IMR-90 (cell line): ENCODE results near the gene PRAC1. TPM values are rescaled to one million over a fixed set of nuclear protein-coding genes. Genes with fewer than 3 reads are reported as not detected.

Source experiments
- ATAC-seq: fragments of 200-7000 bp; cut with Tn5 transposase; 2 replicates; pipeline ENCODE4 v1.9.1; 2020; ENCODE audit warnings: low read depth, mild to moderate bottlenecking, moderate library complexity
- BruUV-seq: library from RNA; stranded (reverse); fragments of 400-500 nt; replicated peaks from 2 replicates; lab custom pipeline; 2021; lab: Mats Ljungman, UMichigan
- CTCF ChIA-PET: fragments of 300-600 bp; formaldehyde crosslinking; extraction: SDS; loops from one replicate; lab custom pipeline; 2021; ENCODE audit warnings: antibody characterized with exemption; lab: Yijun Ruan, JAX
- POLR2A ChIA-PET: fragments of 300-600 bp; sonication (Branson Sonifier 250); formaldehyde crosslinking; loops from one replicate; lab custom pipeline; 2022; ENCODE audit warnings: antibody characterized with exemption; ENCODE audit not compliant: unreplicated experiment; lab: Charles Lee
- DNase-seq: peaks from one replicate; pipeline ENCODE4 v3.0.0; 2013
- H2AFZ ChIP-seq: replicated peaks from 2 replicates; pipeline ENCODE3; 2013; ENCODE audit warnings: low read length, mild to moderate bottlenecking; ENCODE audit not compliant: poor library complexity
- H2AK5ac ChIP-seq: 2 replicates; pipeline ENCODE4 v1.6.1; 2013; ENCODE audit warnings: low read depth, low read length, inconsistent platforms
- H2AK9ac ChIP-seq: replicated peaks from 2 replicates; pipeline ENCODE3; 2013; ENCODE audit warnings: mild to moderate bottlenecking, low read depth, low read length, moderate library complexity; ENCODE audit not compliant: poor library complexity
- H2BK120ac ChIP-seq: 2 replicates; pipeline ENCODE4 v1.6.1; 2013; ENCODE audit warnings: low read depth, low read length, inconsistent platforms
- H2BK15ac ChIP-seq: 3 replicates; pipeline ENCODE4 v1.6.1; 2013; ENCODE audit warnings: low read depth, low read length, inconsistent platforms
- H2BK20ac ChIP-seq: 2 replicates; pipeline ENCODE4 v1.6.1; 2013; ENCODE audit warnings: low read depth, mild to moderate bottlenecking, inconsistent platforms, low read length, moderate library complexity
- H2BK5ac ChIP-seq: 2 replicates; pipeline ENCODE4 v1.6.1; 2013; ENCODE audit warnings: mild to moderate bottlenecking, low read depth, low read length, inconsistent platforms; ENCODE audit not compliant: poor library complexity, severe bottlenecking
- H3K14ac ChIP-seq: replicated peaks from 2 replicates; pipeline ENCODE4 v1.6.1; 2013; ENCODE audit warnings: low read depth, low read length, inconsistent platforms
- H3K18ac ChIP-seq: 2 replicates; pipeline ENCODE4 v1.6.1; 2013; ENCODE audit warnings: low read depth, low read length, control low read depth
- H3K23ac ChIP-seq: 2 replicates; pipeline ENCODE4 v1.6.1; 2013; ENCODE audit warnings: low read depth, low read length, inconsistent platforms
- H3K27ac ChIP-seq: 2 replicates; pipeline ENCODE4 v1.5.1; 2013; ENCODE audit warnings: mild to moderate bottlenecking, control low read depth, low read length; ENCODE audit not compliant: insufficient read depth
- H3K27me3 ChIP-seq: 2 replicates; pipeline ENCODE4 v1.6.1; 2013; ENCODE audit warnings: low read length; ENCODE audit not compliant: control insufficient read depth, insufficient read depth
- H3K36me3 ChIP-seq: 2 replicates; pipeline ENCODE4 v1.6.1; 2013; ENCODE audit warnings: low read length, mixed read lengths; ENCODE audit not compliant: control insufficient read depth, insufficient read depth
- H3K4ac ChIP-seq: 2 replicates; pipeline ENCODE4 v1.6.1; 2013; ENCODE audit warnings: low read depth, low read length, inconsistent platforms
- H3K4me1 ChIP-seq: 2 replicates; pipeline ENCODE4 v1.6.1; 2013; ENCODE audit warnings: low read length, mixed read lengths; ENCODE audit not compliant: control insufficient read depth, insufficient read depth
- H3K4me2 ChIP-seq: 2 replicates; pipeline ENCODE4 v1.6.1; 2013; ENCODE audit warnings: low read depth, mild to moderate bottlenecking, control low read depth, low read length, moderate library complexity
- H3K4me3 ChIP-seq: 2 replicates; pipeline ENCODE4 v1.5.1; 2013; ENCODE audit warnings: low read depth, mild to moderate bottlenecking, control low read depth, low read length, moderate library complexity; ENCODE audit not compliant: insufficient read depth
- H3K56ac ChIP-seq: 2 replicates; pipeline ENCODE4 v1.6.1; 2013; ENCODE audit warnings: low read length, inconsistent platforms; ENCODE audit not compliant: insufficient read depth; ENCODE audit errors: extremely low read depth
- H3K79me1 ChIP-seq, 2 experiments: 2 replicates each; pipeline ENCODE4 v1.6.1; 2013; ENCODE audit warnings: low read length in 2 of 2, inconsistent platforms in 1 of 2, low read depth in 1 of 2
- H3K9ac ChIP-seq: 2 replicates; pipeline ENCODE4 v1.6.1; 2013; ENCODE audit warnings: low read depth, low read length, control low read depth
- H3K9me1 ChIP-seq: 2 replicates; pipeline ENCODE4 v1.6.1; 2013; ENCODE audit warnings: low read length, inconsistent platforms; ENCODE audit not compliant: insufficient read depth
- H3K9me3 ChIP-seq: 2 replicates; pipeline ENCODE4 v1.6.1; 2013; ENCODE audit warnings: low read length; ENCODE audit not compliant: control insufficient read depth, insufficient read depth
- H4K20me1 ChIP-seq: 2 replicates; pipeline ENCODE4 v1.6.1; 2013; ENCODE audit warnings: low read length, inconsistent platforms; ENCODE audit not compliant: insufficient read depth
- H4K5ac ChIP-seq: 2 replicates; pipeline ENCODE4 v1.6.1; 2013; ENCODE audit warnings: mild to moderate bottlenecking, low read depth, low read length, control low read depth
- H4K8ac ChIP-seq, 2 experiments: 2 replicates each; pipeline ENCODE4 v1.6.1; 2013; ENCODE audit warnings: low read depth in 2 of 2, low read length in 2 of 2, control low read depth in 1 of 2, inconsistent platforms in 1 of 2
- H4K91ac ChIP-seq: 2 replicates; pipeline ENCODE4 v1.6.1; 2013; ENCODE audit warnings: low read depth, low read length, inconsistent platforms; ENCODE audit not compliant: insufficient read depth
- BHLHE40 ChIP-seq: fragments of 150-350 bp; IDR thresholded peaks from 2 replicates; pipeline ENCODE4 v1.6.1; 2016; ENCODE audit warnings: mild to moderate bottlenecking, low read depth, low read length
- CEBPB ChIP-seq: IDR thresholded peaks from 2 replicates; pipeline ENCODE4 v1.6.1; 2012; ENCODE audit warnings: low read depth, low read length, improper control_type of control experiment
- CHD1 ChIP-seq: IDR thresholded peaks from 2 replicates; pipeline ENCODE4 v1.6.1; 2012; ENCODE audit warnings: low read depth, low read length, improper control_type of control experiment
- CTCF ChIP-seq: conservative IDR thresholded peaks from 2 replicates; pipeline ENCODE4 v1.5.1; 2012; ENCODE audit warnings: mild to moderate bottlenecking, low read depth, low read length, improper control_type of control experiment
- ELK1 ChIP-seq: fragments of 150-350 bp; IDR thresholded peaks from 2 replicates; pipeline ENCODE4 v1.6.1; 2016; ENCODE audit warnings: low read depth, mild to moderate bottlenecking, low read length, moderate library complexity, borderline replicate concordance
- FOS ChIP-seq: fragments of 150-350 bp; IDR thresholded peaks from 2 replicates; pipeline ENCODE4 v1.6.1; 2016; ENCODE audit warnings: low read depth, low read length
- MAFK ChIP-seq: IDR thresholded peaks from 2 replicates; pipeline ENCODE4 v1.6.1; 2012; ENCODE audit warnings: low read depth, low read length, improper control_type of control experiment
- MAZ ChIP-seq: IDR thresholded peaks from 2 replicates; pipeline ENCODE4 v1.6.1; 2012; ENCODE audit warnings: low read depth, mild to moderate bottlenecking, low read length, improper control_type of control experiment, moderate library complexity, borderline replicate concordance
- MXI1 ChIP-seq: IDR thresholded peaks from 2 replicates; pipeline ENCODE4 v1.6.1; 2012; ENCODE audit warnings: low read depth, mild to moderate bottlenecking, low read length, moderate library complexity, borderline replicate concordance
- NFE2L2 ChIP-seq: fragments of 150-350 bp; IDR thresholded peaks from 2 replicates; pipeline ENCODE4 v1.6.1; 2016; ENCODE audit warnings: low read depth, mild to moderate bottlenecking, low read length
- POLR2A ChIP-seq: IDR thresholded peaks from 2 replicates; pipeline ENCODE4 v1.6.1; 2012; ENCODE audit warnings: mild to moderate bottlenecking, low read depth, low read length
- RAD21 ChIP-seq: IDR thresholded peaks from 2 replicates; pipeline ENCODE4 v1.6.1; 2012; ENCODE audit warnings: low read length, improper control_type of control experiment
- RCOR1 ChIP-seq: IDR thresholded peaks from 2 replicates; pipeline ENCODE4 v1.6.1; 2012; ENCODE audit warnings: mild to moderate bottlenecking, low read length, improper control_type of control experiment; ENCODE audit not compliant: insufficient replicate concordance
- RFX5 ChIP-seq: IDR thresholded peaks from 2 replicates; pipeline ENCODE4 v1.8.0; 2012; ENCODE audit warnings: low read depth, mild to moderate bottlenecking, low read length, moderate library complexity
- SMC3 ChIP-seq: fragments of 150-350 bp; IDR thresholded peaks from 2 replicates; pipeline ENCODE4 v1.6.1; 2016; ENCODE audit warnings: low read depth, mild to moderate bottlenecking, antibody characterized with exemption, low read length, moderate library complexity
- dilution Hi-C: fragments of 300-500 bp; cut with HindIII; formaldehyde crosslinking; loops from one replicate; pipeline ENCODE4 v1.14.3; 2018; ENCODE audit warnings: low sequenced_read_pairs; ENCODE audit not compliant: unreplicated experiment
- in situ Hi-C: fragments of 300-500 bp; cut with MboI; formaldehyde crosslinking; loops from 3 replicates; pipeline ENCODE4 v1.14.3; 2019; ENCODE audit warnings: low sequenced_read_pairs, inconsistent platforms, mixed read lengths
- intact Hi-C: fragments of 100-400 bp; cut with micrococcal nuclease; formaldehyde crosslinking; loops from 2 replicates; pipeline ENCODE4 v1.10.0; 2022
- polyA plus RNA-seq, 3 experiments: library from polyadenylated mRNA; depleted of rRNA; stranded (reverse); fragments of >200 nt; gene quantifications; 2 replicates each; pipeline ENCODE4 v1.2.3, GENCODE V29; 2012; ENCODE audit warnings: low replicate concordance in 1 of 3
- total RNA-seq: library from RNA; depleted of rRNA; stranded (reverse); fragments of >200 nt; gene quantifications from 2 replicates; pipeline ENCODE4 v1.2.3, GENCODE V29; 2012
- TF ChIP-seq, protein P1 (sequence below): fragments of 150-350 bp; IDR thresholded peaks from 2 replicates; pipeline ENCODE4 v1.6.1; 2017; ENCODE audit warnings: mild to moderate bottlenecking, antibody characterized with exemption, low read length, low read depth

Gene PRAC1
- total and polyA plus RNA-seq, 2 of the 4 experiments (the other 2 are of a cell fraction) = not detected

DNA sequence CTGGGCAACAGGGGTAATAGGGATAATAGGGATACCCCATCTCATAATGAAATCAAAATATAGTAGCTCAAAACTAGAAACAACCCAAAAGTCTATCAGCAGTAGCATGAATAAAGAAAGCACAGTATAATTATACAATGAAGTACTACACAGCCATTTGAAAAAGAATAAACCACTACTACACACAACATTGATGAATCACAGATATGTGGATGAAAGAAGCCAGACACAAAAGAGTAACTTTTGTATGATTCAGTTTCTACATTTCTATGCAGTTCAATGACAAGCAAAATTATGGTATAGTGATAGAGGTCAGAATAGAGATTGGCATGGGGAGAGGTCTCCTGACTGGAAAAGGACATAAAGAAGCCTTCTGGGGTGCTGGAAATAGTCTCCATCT is 9.0 kb upstream of the PRAC1 start:
- H3K79me1 ChIP-seq = no peaks in the 10 kb centered on the region
- in situ Hi-C loops (loop anchor here (10.0 kb wide), 1 partner anchor 53 kb away; no protein-coding TSS in a partner anchor), intact Hi-C loops (no loop called here), dilution Hi-C loops (no loop called here)
- H3K9ac ChIP-seq = no peak overlapping the region
- H3K14ac ChIP-seq = no peak overlapping the region
- H4K5ac ChIP-seq = no peak overlapping the region
- no peak overlapping the region for H3K4me3 ChIP-seq
- ChIA-PET POLR2A (no interaction called here), CTCF (interaction anchor here (0.6 kb wide), 1 partner anchor 47 kb away, joined by 3 read pairs; no protein-coding TSS in a partner anchor)
- H3K4me1 ChIP-seq = no peaks in the 10 kb centered on the region
- no peak overlapping the region for H2BK120ac ChIP-seq
- H3K27me3 ChIP-seq = peaks cover 96% of the 10 kb centered on the region
- no peak overlapping the region for H3K27ac ChIP-seq
- H2AK9ac ChIP-seq = no peak overlapping the region
- no peak overlapping the region for H3K4me2 ChIP-seq
- no peak for ATAC-seq
- DNase-seq = no peak
- no peak overlapping the region for H2BK5ac ChIP-seq
- no peak for TF ChIP-seq MAZ
- TF ChIP-seq POLR2A = no peak
- TF ChIP-seq BHLHE40 = no peak
- no peak for TF ChIP-seq FOS
- no peak for TF ChIP-seq MXI1
- TF ChIP-seq MAFK = no peak
- no peak for TF ChIP-seq CHD1
- no peak for TF ChIP-seq CEBPB
- TF ChIP-seq RFX5 = no peak
- no peak for TF ChIP-seq NFE2L2
- TF ChIP-seq CTCF = no peak
- TF ChIP-seq RCOR1 = no peak
- TF ChIP-seq RAD21 = no peak
- no peak for TF ChIP-seq ELK1
- no peak for TF ChIP-seq SMC3
- TF ChIP-seq, protein P1, sequence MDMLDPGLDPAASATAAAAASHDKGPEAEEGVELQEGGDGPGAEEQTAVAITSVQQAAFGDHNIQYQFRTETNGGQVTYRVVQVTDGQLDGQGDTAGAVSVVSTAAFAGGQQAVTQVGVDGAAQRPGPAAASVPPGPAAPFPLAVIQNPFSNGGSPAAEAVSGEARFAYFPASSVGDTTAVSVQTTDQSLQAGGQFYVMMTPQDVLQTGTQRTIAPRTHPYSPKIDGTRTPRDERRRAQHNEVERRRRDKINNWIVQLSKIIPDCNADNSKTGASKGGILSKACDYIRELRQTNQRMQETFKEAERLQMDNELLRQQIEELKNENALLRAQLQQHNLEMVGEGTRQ = no peak
- no peak overlapping the region for H3K18ac ChIP-seq
- H3K36me3 ChIP-seq = no peaks in the 10 kb centered on the region
- 0 out of 2 replicates have a peak, but pooled peaks cover 8% of the 10 kb centered on the region for H4K20me1 ChIP-seq
- no peak overlapping the region for H3K4ac ChIP-seq
- BruUV-seq = no TSS peak
- no peak overlapping the region for H4K8ac ChIP-seq
- no peak overlapping the region for H2BK20ac ChIP-seq
- no peak overlapping the region for H2AFZ ChIP-seq
- H3K9me1 ChIP-seq = no peaks in the 10 kb centered on the region
- no peak overlapping the region for H2AK5ac ChIP-seq
- no peak overlapping the region for H4K91ac ChIP-seq
- no peak overlapping the region for H3K56ac ChIP-seq
- no peak overlapping the region for H3K23ac ChIP-seq
- H2BK15ac ChIP-seq = no peak overlapping the region
- H3K9me3 ChIP-seq = peaks cover 9% of the 10 kb centered on the region
